GM18507 (cell line): Measurements from ENCODE around the gene GRID1.

Experiments
- DNase-seq: peaks from one replicate; pipeline ENCODE4 v3.0.0; 2011; ENCODE audit warnings: low read depth; ENCODE audit not compliant: insufficient read length; ENCODE audit errors: extremely low spot score
- FAIRE-seq: peaks from 2 replicates; lab custom pipeline; 2011; peaks lifted over from hg19 to GRCh38; lab: Jason Lieb, UNC

GRID1 gene

DNA sequence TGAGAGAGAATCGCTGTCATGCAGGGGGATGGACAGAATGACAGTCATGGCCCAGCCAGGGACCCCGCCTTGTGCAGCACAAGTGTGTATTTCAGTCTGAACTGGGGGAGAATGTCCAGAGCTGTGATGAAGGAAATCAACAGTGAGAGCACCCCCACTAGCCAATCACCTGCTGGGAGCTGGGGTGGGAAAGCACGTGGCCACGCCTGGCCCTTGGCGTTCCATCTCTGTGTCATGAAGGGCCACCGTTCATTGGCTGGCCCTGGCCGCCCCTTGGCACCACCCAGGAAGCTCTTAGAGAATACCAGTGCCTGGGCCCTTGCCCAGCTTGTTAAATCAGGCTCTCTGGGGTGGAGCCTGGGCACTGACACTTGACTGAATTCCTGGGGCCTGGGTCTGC is 22.8 kb downstream of the GRID1 start:
- FAIRE-seq (no peak), DNase-seq (no peak)

DNA sequence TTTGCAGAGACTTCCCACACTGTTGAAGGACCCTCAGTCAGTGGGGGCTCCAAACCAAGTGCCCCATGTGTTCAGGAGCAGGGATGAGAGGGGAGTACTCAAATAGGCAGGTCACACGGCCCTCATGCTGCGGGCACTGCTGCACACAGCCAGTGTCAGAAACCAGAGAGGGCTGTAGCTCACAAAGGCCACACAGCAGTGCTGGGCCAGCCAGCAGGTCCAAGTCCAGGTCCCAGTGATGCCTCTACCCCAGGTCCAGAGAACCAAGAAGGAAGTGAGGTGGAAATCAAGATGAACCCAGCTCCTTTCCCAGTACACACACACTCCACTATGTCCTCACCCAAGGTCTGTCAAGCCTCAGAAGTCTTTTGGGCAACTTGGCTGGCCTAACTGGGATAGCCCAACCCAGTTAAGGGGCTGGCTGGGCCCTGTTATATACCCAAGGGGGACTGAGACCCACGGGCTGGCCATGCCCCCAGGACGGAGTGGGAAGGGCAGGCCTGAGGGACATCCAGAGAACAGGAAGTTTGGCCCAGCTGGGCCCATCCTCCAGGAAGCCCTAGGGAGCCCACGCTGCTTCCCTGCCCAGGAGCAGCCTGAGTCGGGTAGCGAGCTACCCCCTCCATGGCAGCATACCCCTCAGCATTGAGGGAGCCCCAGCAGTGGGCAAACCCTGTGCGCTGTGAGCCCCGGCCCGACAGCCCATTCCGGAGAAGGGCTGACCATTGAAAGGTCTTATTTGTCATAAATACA is 24.3 kb downstream of the GRID1 start:
- DNase-seq (no peak), FAIRE-seq (no peak)

DNA sequence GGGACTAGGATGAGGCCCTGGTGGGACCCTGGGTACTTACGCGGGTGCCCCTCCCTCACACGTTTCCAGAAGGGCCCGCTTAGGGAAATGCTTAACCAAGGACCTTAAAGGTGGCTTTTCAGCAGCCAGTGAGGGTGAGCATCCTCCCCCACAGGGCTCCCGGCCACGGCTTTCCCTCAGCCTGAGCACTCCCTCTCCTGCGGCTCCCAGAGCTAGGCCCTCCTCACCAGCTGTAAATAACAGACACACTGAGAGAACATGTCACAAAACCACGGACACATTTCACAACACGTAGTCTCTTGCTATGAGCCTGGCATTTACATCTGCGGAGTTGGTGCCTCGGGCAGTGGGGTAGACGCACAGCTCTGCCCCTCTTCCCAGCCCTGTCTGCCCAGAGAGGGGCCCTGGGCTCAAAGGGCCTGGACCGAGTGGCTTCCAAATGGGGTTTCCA is 25.2 kb downstream of the GRID1 start:
- FAIRE-seq, result no peak
- DNase-seq, result no peak

DNA sequence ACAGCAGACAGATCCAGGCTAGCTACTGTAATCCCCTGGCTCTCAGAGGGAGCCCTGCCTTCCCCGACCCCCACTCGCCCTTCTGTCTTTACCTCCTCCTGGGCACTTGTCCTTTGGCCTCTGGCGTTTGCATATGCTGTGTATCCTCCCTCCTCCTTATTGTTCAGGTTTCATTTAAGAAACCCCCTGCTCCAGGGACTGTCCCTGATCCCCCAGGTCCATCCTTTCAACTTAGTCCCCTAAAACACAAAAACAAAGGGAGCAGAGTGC is 25.7 kb downstream of the GRID1 start:
- FAIRE-seq (no peak), DNase-seq (no peak)

DNA sequence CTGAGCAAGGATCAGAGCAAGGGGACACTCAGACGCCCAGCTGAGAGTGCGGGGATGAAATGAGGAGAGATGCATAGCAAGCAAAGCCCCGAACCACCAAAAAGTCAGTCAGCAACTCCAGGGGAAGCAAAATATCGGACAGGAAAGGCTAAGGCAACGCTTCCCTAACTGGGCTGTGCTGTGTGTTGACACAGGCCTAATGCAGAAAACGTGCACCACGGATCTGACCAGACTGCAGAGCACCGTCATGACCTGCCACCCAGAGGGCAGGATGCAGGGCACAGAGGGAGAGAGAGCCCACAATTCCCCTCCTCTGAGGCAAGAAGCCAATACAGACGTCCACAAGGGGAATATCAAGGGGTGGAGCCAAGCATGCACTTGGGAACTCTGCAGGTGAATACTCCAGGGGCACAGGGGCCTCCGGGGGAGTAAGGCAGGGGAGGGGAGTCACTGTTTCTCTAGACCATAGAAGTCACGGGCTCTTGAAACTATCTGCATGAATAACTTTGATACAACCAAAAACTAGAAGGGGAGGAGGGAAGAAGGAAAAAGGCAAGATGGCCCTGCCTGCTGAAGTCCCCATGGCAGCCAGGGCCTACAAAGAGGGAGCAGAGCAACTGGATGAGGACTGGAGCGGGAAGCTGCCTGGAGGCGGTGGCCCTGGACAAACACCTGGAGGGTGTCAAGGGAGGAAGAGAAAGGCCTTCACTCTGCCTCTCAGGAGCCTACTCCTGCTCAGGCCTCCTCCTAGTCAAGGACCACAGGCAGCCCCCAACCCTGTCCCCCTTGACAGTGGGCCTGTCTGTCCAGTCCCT is 26.2 kb downstream of the GRID1 start:
- no peak for FAIRE-seq
- DNase-seq, result no peak

DNA sequence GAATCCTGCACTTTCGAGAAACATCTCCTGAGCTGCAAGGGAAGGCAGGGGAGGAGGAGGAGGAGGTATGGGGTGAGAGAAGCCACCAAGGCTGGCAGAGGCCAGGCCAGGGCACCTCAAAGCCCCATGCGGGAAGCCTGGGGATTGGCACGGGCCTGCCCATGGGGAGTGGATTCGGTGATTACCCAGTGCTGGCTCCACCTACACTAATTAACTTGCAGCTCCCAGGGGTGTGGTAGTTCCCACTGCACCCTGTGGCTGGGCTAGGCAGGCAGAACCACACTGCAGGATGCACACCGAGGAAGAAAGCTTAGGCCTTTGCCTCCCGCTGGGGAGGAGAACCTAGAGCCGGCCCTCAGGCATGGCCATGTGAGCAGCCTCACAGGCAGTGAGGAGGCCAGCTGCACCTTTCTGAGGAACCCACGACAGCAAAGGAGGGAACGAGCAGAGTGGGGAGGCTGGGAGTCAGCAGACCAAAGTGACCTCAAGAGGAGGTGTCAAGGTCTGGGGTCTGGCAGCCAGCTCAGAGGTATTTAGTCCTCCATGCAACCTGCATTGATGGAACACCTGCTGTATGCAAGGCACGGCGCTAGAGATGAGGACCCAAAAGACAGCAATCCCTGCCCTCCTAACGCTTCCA is 27.2 kb downstream of the GRID1 start:
- FAIRE-seq (no peak), DNase-seq (no peak)

DNA sequence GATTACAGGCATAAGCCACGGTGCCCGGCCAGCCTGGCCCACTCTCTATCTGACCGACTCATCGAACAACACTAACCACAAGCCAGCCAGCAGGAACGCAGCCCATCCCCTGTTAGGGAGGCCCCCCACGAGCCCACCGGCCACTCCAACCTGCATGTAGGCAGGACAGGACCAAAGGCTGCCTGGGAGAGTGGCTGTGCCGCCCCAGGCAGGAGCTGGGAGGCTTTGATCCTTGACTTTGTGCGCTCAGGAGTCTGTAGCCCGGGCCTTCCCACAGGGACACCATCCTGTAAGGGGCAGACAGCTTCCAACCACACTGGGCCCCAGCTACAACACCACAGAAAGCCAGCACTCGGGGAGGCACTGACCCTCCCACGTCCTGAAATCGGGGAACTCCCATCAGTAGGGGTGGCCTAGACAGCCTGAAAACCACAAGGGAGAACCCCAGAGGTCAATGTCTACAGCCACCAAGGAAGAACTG is 29.4 kb downstream of the GRID1 start:
- peak; percentile 30 for DNase-seq

DNA sequence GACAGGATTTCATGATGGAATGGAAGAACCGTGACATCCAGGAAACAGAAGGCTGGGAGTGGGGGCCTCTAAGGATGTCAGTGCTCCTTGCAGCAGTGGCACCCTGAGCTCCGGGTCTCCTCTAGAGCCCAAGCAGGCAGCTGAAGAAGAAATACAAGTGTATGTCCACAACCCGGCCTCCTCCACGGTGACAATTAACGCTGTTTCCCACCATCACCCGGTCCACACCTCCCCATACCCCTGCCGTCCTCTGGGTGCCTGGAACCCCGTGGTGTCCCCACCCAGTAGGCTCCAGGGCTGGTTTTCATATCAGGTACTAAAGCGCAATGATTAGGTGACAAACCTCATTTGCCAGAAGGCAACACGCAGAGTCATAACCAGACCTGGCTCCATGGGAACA is 30.3 kb downstream of the GRID1 start:
- DNase-seq (no peak), FAIRE-seq (no peak)

More for the DNA sequence above, 29.4 kb downstream of the GRID1 start:
- peak; percentile 75 for FAIRE-seq

DNA sequence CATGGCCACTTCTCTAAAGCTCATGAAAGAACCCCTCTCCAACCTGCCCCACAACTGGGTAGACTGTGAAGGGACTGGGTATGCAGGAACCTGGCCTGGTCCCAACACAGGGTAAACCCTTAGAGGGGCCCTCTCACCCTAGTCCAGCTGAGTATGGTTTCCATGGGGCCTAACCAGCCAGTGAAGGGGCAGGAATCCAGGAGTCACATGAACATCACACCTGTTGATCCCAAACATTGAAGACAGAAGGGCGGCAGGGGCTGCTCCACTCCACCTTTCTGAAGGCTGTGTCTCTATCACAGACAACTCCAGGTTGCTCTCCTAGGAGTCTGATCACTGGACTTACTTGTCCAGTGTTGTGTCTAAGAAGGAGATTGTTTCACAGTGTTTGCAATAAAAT is 30.8 kb downstream of the GRID1 start:
- FAIRE-seq, result no peak

DNA sequence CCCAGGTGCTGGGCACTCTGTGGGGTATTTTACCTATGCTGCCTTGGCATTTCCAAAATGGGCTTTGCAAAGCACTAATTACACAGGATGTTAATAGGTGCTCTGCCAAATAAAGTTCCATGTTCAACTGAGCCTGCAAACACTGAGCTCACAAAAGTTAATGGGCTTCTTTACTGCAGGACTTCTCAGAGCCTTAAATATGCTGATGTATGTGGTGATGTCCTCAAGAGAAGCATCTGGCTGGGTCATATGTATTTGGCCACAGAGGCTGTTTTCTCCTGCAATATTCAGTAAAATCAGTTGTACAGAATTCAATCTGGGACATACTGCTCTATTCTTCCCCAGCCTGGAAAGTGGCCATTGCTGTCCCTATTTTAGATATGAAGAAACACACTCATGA is 31.3 kb downstream of the GRID1 start:
- FAIRE-seq (no peak), DNase-seq (no peak)

More for the DNA sequence above, 30.8 kb downstream of the GRID1 start:
- no peak for DNase-seq

DNA sequence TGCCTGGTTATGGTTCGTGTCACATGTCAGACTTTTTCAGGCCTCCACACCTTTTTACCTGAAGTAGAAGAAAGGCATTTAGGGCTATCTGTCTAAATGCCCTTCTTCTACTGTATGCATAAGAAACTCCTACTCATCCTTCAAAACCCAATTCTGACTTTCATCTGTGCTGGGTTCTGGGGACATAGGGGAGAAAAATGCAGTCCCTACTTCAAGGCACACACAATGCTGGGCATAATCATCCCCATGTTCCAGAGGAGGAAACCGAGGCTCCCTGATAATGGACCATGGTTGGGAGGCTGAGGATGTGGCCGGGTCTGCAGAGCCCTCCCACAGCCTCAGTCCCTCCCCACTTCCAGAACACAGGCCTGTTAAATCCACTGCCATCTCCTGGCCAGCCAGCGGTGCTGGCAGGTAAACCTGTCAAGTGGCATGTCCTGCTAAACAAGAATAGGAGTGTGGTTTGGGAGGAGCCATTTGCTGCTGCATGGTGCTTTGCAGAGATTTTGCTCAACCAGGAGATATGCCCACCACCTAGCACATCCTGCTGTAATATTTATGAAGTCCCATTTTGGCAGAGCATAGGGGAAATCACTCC is 32.0 kb downstream of the GRID1 start:
- FAIRE-seq (no peak), DNase-seq (no peak)

DNA sequence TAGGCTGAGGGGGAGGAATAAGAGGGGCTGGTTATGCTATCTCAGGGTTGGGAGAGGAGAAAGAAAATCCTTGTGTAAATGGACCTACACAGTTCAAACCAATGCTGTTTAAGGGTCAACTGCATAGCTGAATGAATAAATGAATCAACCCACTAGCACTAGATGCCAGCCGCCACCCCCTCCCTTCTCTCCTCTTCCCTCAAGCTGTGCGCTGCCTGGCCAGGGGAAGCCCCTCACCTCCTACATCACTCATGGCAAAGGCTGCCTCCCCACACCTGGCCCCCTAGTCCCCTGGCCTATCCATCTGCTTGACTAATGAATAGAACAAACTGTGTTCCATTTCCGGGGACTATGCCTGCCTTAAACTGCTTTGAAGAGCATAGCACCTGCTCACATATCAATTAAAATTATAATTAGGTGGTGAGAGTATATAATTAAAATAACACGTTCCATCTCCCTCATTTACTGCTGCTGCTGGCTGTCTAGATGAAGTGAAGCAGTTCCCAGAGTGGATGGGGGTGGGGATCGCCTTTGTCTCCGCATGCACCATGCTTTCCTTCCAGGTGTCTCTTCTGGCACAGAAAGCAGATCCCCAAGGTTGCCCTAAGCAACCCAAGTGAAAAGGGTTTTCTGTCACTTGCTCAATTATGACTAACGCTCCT is 32.6 kb downstream of the GRID1 start:
- no peak for FAIRE-seq
- DNase-seq, result no peak

DNA sequence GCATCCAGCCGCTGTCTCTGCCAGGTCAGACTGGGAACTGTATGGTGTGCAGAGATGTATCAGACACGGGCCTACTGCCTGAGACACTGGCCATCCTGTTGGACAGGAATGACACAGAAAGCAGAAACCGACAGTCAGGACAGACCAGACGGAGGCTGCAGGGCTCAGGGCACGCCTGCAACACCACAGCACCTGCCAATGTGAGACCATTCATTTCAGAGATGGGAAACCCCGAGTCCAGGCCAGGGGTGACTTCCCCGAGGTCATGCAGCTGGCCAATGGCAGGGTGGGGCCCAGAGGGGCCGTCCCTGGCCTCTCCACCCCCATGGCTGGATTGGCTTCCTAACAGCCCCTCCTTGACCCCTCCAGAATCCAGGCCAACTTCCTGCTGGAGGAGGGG is 34.7 kb downstream of the GRID1 start:
- DNase-seq, result no peak
- FAIRE-seq, result no peak

DNA sequence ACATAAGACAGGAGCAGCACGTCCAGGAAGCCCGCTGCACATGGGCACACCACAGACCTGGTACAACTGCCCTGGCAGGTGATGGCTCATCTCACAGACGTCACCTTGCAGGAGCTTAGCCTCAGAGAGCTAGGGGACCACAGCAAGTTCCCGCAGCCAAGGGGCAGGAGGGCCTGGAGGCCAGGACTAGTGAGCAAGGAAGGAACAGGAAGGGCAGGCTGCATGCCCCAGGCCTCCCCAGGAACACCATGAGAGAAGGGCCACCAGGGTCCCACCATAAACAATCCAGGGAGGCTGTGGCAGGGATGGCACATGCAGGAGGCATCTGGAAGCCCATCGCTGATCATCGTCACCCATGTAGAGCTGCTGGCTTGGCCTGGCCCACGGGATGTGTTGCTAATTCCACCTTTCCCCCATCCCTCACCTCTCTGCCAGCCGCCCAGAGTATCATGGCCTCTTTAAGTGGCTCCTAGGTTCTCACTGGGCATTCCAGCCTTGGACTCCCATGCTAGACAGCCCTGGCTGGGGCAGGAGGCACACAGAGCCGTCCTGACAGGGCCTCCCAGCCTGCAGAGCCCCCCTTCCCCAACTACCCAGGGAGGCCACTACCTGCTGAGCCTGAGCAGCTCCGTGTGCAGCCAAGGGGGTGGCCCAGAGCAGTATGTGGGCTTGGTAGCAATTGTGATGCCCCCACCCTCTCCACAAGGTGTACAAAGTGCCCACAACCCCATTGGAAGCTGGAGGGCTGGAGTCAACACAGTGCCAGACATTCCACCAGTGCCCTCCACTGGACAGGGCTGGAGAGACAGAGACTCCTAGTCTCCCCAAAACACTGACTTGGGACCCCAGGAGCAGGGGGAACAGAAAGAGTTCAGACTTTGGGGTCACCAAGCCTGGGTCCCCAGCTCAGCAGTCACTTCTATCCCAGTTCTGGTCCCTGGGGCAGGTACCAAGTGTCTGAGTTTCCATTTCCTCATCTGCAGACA is 35.5 kb downstream of the GRID1 start:
- FAIRE-seq (no peak), DNase-seq (no peak)

DNA sequence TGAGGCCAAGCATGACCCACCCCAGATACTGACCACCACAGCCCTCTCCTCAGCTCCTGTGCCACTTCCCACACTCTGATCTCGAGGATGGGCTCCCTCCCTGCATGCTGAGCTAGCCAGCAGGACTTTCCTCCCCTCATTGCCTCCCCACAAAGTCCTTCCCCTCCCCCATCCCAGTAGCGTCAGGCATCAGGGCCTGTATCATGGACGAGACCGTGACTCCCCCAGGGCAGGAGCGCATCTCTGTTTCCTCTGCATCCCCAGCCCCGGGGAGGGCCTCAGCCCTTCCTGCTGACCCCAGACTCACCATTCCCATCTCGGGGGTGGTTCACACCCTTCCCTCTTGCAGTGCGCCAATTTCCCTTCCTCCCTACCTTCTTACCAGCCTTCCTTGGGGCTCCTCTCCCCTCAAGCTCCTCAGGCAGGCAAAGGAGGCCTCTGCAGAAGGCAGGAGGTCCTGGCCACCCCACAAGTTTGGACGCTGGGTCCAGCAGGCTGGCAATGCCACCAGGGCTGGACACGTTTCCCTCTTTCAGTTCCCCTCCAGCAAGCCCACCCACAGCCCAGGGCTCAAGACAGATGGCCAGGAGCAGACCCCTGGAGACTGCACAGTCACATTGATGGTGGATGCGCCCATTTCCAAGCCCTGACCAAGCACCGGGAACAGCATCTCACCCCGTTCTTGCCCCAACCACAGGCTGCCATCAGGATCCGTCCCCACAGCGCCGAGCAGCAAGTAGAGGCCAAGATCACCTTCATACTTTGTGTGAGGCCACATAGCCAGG is 36.5 kb downstream of the GRID1 start:
- FAIRE-seq, result no peak

DNA sequence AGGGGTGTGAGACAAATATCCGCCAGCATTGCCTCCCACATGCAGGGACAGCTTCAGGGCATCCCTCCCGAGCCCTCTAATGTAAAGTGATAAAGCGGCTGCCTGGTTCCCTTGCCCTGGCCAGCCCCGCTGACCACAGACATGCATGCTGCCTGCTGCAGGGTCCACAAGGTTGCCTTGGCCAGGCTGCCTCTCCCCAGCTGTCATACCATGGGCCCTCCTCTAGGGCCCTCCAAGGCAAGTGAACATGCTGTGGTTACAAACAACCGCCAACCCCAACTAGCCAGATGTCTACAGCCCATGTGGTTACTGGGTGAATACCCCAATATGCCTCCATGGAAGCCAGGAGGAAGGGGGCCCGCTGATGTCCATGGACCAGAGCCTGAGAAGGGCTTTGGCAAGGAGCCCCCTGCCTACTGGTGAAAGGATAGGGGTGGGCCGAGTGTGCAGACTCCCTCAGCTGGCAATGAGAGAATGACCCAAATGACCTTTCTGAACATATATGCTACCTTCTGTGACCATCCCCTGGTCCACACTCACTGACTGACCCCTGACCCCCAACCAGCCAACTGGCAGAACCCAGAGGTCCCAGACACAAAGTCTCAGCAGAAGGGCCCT is 37.4 kb downstream of the GRID1 start:
- FAIRE-seq, result no peak
- DNase-seq, result no peak

More for the DNA sequence above, 36.5 kb downstream of the GRID1 start:
- no peak for DNase-seq

DNA sequence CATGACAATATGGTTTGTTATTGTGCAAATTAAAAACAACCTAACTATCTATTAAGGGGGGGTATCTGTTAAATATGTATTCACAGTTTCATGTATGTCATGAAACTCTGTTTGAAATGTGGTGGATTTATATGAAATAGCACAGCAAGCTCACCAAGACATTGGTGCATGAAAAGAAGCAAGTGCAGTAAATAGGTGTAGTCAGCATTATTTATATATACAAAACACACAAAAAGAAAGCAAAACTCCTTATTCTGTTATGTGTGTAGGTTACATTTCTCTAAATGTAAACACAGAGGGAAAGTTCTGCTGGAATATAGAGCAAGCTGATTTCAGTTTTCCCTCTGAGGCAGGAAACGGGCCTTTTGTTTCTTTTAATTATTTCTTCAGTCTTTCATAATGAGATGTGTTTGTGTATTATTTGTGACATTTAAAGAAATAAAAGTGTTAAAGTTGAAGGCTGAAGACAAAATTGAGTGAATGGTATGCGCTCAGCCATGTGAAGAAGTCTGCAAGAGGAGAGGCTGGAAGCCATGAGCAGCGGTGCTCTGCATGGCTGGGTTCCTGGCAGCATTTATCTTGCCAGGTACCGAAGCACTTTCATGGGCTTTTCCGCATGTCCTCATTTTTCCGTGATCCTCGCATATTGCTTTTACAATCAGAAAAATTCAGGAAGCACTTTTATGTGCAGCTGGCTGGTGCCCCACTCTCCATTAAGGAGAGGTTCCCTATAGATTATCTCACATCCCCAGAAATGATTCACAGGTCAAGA is 38.5 kb downstream of the GRID1 start:
- DNase-seq (no peak), FAIRE-seq (no peak)
